DND-41 (cell line): Measurements from ENCODE around the gene ARG1.

Experiments
- EZH2 ChIP-seq: IDR thresholded peaks from 3 replicates; pipeline ENCODE4 v1.6.1; 2012; ENCODE audit warnings: borderline replicate concordance, low read depth, mild to moderate bottlenecking, moderate library complexity, low read length, inconsistent platforms; ENCODE audit not compliant: severe bottlenecking
- TF ChIP-seq, protein P1 (sequence below): IDR thresholded peaks from 2 replicates; pipeline ENCODE4 v1.5.1; 2012; ENCODE audit warnings: borderline replicate concordance, low read length, moderate library complexity, mild to moderate bottlenecking; ENCODE audit not compliant: poor library complexity, severe bottlenecking; ENCODE audit errors: extremely low read depth

DNA sequence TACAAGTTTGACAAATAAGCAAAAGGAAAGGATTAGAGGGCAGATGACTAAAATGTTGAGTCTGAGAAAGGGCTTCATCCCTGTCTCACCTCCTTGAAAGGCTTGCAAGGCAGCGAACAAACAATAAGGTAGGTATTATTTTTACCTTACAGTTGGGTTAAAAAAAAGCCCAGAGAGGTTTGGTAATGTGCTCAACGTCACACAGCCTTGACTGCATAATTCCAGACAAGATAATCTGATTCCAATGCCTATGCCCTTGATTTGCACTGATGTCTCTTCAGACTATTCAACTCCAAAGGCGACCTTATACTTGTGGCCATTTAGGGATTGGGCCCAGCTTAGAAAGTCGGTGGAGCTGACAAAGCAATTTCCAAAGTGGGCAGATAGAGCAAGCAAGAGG lies 1.7 kb downstream of the ARG1 start:
- TF ChIP-seq, protein P1, sequence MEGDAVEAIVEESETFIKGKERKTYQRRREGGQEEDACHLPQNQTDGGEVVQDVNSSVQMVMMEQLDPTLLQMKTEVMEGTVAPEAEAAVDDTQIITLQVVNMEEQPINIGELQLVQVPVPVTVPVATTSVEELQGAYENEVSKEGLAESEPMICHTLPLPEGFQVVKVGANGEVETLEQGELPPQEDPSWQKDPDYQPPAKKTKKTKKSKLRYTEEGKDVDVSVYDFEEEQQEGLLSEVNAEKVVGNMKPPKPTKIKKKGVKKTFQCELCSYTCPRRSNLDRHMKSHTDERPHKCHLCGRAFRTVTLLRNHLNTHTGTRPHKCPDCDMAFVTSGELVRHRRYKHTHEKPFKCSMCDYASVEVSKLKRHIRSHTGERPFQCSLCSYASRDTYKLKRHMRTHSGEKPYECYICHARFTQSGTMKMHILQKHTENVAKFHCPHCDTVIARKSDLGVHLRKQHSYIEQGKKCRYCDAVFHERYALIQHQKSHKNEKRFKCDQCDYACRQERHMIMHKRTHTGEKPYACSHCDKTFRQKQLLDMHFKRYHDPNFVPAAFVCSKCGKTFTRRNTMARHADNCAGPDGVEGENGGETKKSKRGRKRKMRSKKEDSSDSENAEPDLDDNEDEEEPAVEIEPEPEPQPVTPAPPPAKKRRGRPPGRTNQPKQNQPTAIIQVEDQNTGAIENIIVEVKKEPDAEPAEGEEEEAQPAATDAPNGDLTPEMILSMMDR = no peak
- no peak for TF ChIP-seq EZH2
